ENCODE results near the gene SLC22A31. TPM values are rescaled to one million over a fixed set of nuclear protein-coding genes. Genes with fewer than 3 reads are reported as not detected.

SLC22A31 gene
- total and polyA plus RNA-seq, 9 of the 15 experiments (the other 6 are each of a cell fraction or from before 2014, with no cell fraction given): 0.29 to 2.2 (median 0.47) TPM; not detected in 3

GRCh38 chr16:89190150-89190958 lies 10.0 kb downstream of the SLC22A31 start:
- POLR2A ChIA-PET: interaction anchor here (0.5 kb wide), 1 partner anchor 339 kb away, joined by 3 read pairs; no protein-coding TSS in a partner anchor
- no peak overlapping the region; a peak in 2 of 4 replicates for H3K9ac ChIP-seq (ENCODE audit: insufficient read depth in 1 of 2, low read depth in 2 of 2, low read length in 2 of 2)
- intact Hi-C loops (cut with micrococcal nuclease) (no loop called here), in situ Hi-C loops (cut with MboI) (no loop called here)
- peaks cover 0 to 14% of the 10 kb centered on the region in 2 experiments; a peak in 1 of 5 replicates for H3K27me3 ChIP-seq (ENCODE audit: control insufficient read depth in 2 of 2, insufficient read depth in 2 of 2, low read length in 2 of 2)
- no peaks in the 10 kb centered on the region for H3K79me2 ChIP-seq (ENCODE audit: control insufficient read depth, insufficient read depth, low read length)
- 25% methylated on average over 23 of the region's 28 CpGs for WGBS (ENCODE audit: insufficient coverage, low coverage, missing lambda C conversion rate)
- CTCF ChIA-PET (ENCODE audit: low intra/inter-chr PET ratio): no interaction called here
- H3K36me3 ChIP-seq (ENCODE audit: control insufficient read depth, insufficient read depth, low read length): no peaks in the 10 kb centered on the region
- DNase-seq (ENCODE audit: extremely low read depth in 1 of 4, low spot score in 3 of 4) (no peak), FAIRE-seq (no peak), ATAC-seq (no peak)
- H2AFZ ChIP-seq (ENCODE audit: low read depth, low read length): no peak overlapping the region
- H3K27ac ChIP-seq (ENCODE audit: extremely low read depth, low read depth, low read length): no peak overlapping the region
- H3K4me1 ChIP-seq (replicated peaks in 1 of 2; ENCODE audit: control insufficient read depth in 2 of 2, insufficient read depth in 2 of 2, low read length in 2 of 2): peaks cover 0 to 62% of the 10 kb centered on the region in 2 experiments; a peak in 4 of 5 replicates
- no peaks in the 10 kb centered on the region; the same call in 1 of the 2 replicates for H4K20me1 ChIP-seq (replicated peaks; ENCODE audit: control insufficient read depth, insufficient read depth, low read length)
- BruUV-seq (replicated peaks): no TSS peak
- H3K9me3 ChIP-seq (replicated peaks; ENCODE audit: control insufficient read depth, insufficient read depth, low read depth, low read length): no peaks in the 10 kb centered on the region
- no peak for TF ChIP-seq ZMIZ1 (IDR thresholded peaks at IDR 0.05; ENCODE audit: low read depth in 2 of 2, low read length in 2 of 2)
- no peak for TF ChIP-seq NKRF (IDR thresholded peaks at IDR 0.05; ENCODE audit: borderline replicate concordance)
- no peak for TF ChIP-seq ZNF644 (tag; IDR thresholded peaks at IDR 0.05; ENCODE audit: low read depth)
- no peak for TF ChIP-seq MCM5 (IDR thresholded peaks at IDR 0.05; ENCODE audit: low read depth)
- no peak for TF ChIP-seq EZH2 (IDR thresholded peaks at IDR 0.05; ENCODE audit: borderline replicate concordance, low read depth, low read length)
- TF ChIP-seq GABPA (tag; conservative IDR thresholded peaks at IDR 0.05; ENCODE audit: low read depth): no peak
- TF ChIP-seq, protein P1, sequence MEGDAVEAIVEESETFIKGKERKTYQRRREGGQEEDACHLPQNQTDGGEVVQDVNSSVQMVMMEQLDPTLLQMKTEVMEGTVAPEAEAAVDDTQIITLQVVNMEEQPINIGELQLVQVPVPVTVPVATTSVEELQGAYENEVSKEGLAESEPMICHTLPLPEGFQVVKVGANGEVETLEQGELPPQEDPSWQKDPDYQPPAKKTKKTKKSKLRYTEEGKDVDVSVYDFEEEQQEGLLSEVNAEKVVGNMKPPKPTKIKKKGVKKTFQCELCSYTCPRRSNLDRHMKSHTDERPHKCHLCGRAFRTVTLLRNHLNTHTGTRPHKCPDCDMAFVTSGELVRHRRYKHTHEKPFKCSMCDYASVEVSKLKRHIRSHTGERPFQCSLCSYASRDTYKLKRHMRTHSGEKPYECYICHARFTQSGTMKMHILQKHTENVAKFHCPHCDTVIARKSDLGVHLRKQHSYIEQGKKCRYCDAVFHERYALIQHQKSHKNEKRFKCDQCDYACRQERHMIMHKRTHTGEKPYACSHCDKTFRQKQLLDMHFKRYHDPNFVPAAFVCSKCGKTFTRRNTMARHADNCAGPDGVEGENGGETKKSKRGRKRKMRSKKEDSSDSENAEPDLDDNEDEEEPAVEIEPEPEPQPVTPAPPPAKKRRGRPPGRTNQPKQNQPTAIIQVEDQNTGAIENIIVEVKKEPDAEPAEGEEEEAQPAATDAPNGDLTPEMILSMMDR (IDR thresholded peaks at IDR 0.05 in 2 of 3, conservative IDR thresholded peaks at IDR 0.05 in 1 of 3; ENCODE audit: insufficient read depth in 2 of 3, low read depth in 1 of 3, low read length in 3 of 3): no peak
- TF ChIP-seq ZC3H8 (IDR thresholded peaks at IDR 0.05): no peak
- TF ChIP-seq ZNF232 (CRISPR knock-in tag; IDR thresholded peaks at IDR 0.05): no peak
- no peak for TF ChIP-seq ZNF277 (CRISPR knock-in tag; IDR thresholded peaks at IDR 0.05; ENCODE audit: borderline replicate concordance)
- TF ChIP-seq ZNF586 (CRISPR knock-in tag; conservative IDR thresholded peaks at IDR 0.05): no peak
- no peak for TF ChIP-seq NCOR1 (IDR thresholded peaks at IDR 0.05)
- H3K4me2 ChIP-seq (ENCODE audit: insufficient read depth, low read length): no peak overlapping the region
- H3K4me3 ChIP-seq: no peak overlapping the region
- H3K9me1 ChIP-seq (ENCODE audit: control insufficient read depth, insufficient read depth, low read length): peaks cover 3% of the 10 kb centered on the region
